HG03159 (cell line): ENCODE data around the gene TECTA.

ENCODE experiments used
- ATAC-seq: cut with Tn5 transposase; IDR thresholded peaks from one replicate; pipeline ENCODE4 v1.9.1; 2021; ENCODE audit warnings: mild to moderate bottlenecking, moderate library complexity; ENCODE audit not compliant: unreplicated experiment

Gene TECTA

DNA sequence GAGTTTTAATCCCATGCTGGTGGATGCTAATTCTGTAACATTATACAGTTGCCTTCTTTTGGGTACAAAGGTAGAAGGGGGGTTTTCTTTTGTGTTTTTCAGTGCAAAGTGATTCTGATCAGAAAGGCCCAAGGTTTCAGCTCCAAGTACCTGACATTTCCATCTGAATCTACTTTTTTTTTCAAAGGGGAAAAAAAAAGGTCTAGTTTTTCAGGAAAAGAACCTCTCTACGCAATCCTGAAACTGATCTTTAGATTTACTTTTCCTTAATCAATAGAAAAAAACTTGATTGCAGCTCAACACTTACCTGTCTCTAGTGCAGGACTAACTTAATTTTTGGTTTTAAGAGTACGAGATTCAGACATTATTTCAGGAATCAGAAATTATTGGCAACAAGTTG lies at the start of gene TECTA:
Gene TECTA, plus strand, starts transcription at position 301 of the 400 bp plus-strand sequence. CDS start 1,423 bp downstream, outside the sequence.
- ATAC-seq = no peak

GRCh38 chr11:121053244-121053643 lies 47.8 kb upstream of the TECTA start:
- ATAC-seq = no peak

- no peak for ATAC-seq
These were observed 46.8 kb upstream of the TECTA start for GRCh38 chr11:121054266-121054665.

DNA sequence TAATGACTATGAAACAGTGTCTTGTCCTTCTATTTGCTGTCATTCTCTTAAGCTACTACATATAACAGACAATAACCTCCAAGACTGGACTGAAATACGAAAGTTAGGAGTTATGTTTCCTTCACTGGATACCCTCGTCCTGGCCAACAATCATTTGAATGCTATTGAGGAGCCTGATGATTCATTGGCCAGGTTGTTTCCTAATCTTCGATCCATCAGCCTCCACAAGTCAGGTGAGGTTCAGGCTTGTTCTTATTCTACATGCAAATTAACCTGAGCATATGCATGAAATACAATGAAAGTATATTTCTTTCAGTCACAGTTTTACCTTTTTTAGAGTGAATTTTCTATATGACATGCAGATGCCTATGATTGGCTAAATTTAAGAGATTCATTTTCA lies 46.0 kb upstream of the TECTA start:
- ATAC-seq = no peak

GRCh38 chr11:121057922-121058321 lies 43.1 kb upstream of the TECTA start:
- no peak for ATAC-seq

GRCh38 chr11:121058941-121059340 lies 42.1 kb upstream of the TECTA start:
- no peak for ATAC-seq

GRCh38 chr11:121059605-121060004 lies 41.4 kb upstream of the TECTA start:
- peak; percentile 96 for ATAC-seq

- no peak for ATAC-seq
These were observed 37.3 kb upstream of the TECTA start for GRCh38 chr11:121063728-121064127.

GRCh38 chr11:121066623-121067022 lies 34.4 kb upstream of the TECTA start:
- ATAC-seq = no peak

- ATAC-seq = no peak
These were observed 34.0 kb upstream of the TECTA start for GRCh38 chr11:121067026-121067425.

GRCh38 chr11:121067453-121067852 lies 33.6 kb upstream of the TECTA start:
- ATAC-seq = no peak

GRCh38 chr11:121067962-121068647 lies 32.9 kb upstream of the TECTA start:
- ATAC-seq = no peak

- no peak for ATAC-seq
These were observed 32.3 kb upstream of the TECTA start for GRCh38 chr11:121068787-121069186.

DNA sequence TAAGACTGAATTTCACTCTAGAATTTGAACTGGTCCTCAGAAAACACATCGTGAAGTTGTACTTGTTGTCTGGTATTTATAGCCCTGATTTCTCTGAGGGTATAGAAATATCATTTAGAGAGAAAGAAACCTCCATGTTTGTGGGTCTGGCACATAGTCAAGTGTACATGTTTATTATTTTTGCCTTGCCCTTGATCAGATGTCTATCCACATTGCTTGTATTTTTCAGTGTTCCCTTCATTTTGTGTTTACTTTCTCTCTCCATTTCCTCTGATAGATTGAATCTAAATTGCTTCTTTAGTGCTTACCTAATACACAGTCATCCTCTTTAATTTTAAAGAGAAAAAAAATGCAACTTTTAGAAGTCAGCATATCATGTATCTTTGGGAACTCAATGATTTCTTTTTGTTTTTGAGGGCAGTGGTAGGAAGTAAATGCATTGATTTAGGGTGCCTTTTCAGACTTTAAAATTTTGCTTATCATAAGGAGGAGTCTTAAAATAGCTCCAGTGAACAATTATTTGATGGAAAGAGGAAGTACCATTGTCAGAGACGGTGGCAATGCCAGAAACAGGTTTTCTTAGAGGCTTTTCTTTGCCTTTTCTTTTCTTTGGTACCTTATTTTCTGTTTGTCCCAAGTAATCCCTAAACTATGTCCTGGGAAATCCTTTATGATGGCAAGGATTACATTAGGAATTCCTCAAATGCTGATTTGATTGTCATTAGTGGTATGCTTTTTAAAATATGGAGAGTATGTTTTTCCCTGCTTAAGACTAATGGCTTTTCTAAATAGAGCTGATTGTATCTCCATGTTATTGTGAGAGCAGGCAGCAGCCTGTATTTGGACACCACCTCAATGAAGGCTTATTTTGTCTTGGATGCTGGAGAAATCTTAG lies 29.8 kb upstream of the TECTA start:
- ATAC-seq = no peak

GRCh38 chr11:121071846-121072450 lies 29.1 kb upstream of the TECTA start:
- ATAC-seq = no peak

- no peak for ATAC-seq
These were observed 19.7 kb upstream of the TECTA start for GRCh38 chr11:121081321-121081720.

GRCh38 chr11:121082219-121082618 lies 18.8 kb upstream of the TECTA start:
- no peak for ATAC-seq

DNA sequence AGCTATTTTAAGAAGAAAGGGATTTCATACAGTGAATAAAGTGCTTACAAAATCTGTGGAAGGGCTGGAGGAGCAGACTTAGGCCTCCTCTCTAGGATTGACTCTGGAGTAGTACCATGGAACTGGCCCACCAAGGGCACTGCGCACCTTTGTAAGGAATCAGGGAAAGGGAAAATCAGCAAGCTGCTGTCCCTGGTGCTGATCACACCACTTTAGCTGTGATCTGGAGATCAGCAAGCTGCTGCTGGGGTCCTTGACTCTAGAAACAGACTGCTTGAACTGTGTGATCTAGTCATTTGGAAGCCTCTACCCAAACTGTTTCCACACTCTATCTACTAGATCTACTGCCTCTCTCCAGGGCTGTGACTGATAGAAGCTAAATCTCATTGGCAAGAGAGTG lies 18.4 kb upstream of the TECTA start:
- no peak for ATAC-seq

DNA sequence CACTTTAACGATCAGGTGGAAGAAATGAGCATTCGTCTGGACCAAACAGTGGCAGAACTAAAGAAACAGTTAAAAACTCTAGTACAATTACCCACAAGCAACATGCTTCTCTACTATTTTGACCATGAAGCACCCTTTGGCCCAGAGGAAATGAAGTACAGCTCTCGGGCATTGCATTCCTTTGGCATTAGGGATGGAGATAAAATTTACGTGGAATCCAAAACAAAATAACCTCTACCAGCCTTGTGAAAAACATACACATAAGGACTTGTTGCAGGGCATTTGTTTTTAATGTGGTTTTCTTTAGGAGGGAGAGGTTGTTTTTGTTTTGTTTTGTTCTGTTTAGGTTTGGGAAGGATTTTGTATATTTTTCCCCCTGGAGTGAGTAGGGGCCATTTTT lies 14.2 kb upstream of the TECTA start:
- no peak for ATAC-seq

- no peak for ATAC-seq
These were observed 11.5 kb upstream of the TECTA start for GRCh38 chr11:121089566-121089965.

DNA sequence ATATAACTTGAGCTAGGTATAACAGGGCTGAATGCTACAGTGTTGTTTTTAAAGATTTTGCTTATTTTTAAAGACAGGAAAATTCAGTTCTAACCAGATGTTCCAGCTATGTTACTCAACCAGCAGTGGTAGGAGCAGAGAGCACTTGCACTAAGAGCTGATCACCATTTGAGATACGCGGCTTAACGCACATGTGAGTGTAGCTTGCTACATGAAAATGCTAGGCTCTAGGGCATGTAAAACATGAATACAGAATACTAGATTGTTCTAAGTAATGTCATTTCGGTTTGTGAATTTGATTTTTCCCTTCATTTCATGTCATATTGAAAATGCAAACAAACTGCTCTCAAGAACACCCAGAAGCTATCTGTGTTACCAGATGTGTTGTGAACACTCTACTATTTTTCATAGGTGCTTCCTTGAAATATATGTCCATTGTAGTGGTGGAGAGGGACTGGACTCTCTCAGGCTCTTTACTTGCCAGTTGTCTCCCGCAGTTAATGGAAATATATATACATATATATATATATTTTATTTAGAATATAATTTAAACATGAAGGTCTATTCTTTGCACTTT lies 10.8 kb upstream of the TECTA start:
- ATAC-seq = no peak
